Aorta (tissue), 5 donors: ENCODE data around the gene MIF4GD. TPM values are rescaled to one million over a fixed set of nuclear protein-coding genes. Genes with fewer than 3 reads are reported as not detected.

Experiments used
- ATAC-seq: fragments of 200-7000 bp; cut with Tn5 transposase; one replicate; pipeline ENCODE4 v1.9.1; 2022; ENCODE audit warnings: moderate library complexity; ENCODE audit not compliant: low FRiP score
- DNase-seq, 2 donors: peaks; one replicate each; pipeline ENCODE4 v3.0.0-alpha.2; 2020
- H3K27ac ChIP-seq, 2 donors: one replicate each; pipeline ENCODE4 v1.5.1; 2013; ENCODE audit warnings: low read length in 2 of 2, mild to moderate bottlenecking in 2 of 2, moderate library complexity in 2 of 2, control low read depth in 1 of 2, inconsistent platforms in 1 of 2, low read depth in 1 of 2
- H3K27me3 ChIP-seq, 2 donors: one replicate each; pipeline ENCODE4 v1.6.1; 2013; ENCODE audit warnings: control low read depth in 1 of 2, low read length in 1 of 2, mild to moderate bottlenecking in 1 of 2, moderate library complexity in 1 of 2; ENCODE audit not compliant: insufficient read depth in 2 of 2, control insufficient read depth in 1 of 2
- H3K36me3 ChIP-seq, 2 donors: one replicate each; pipeline ENCODE4 v1.6.1; 2013; ENCODE audit warnings: control low read depth in 1 of 2, low read length in 1 of 2, mild to moderate bottlenecking in 1 of 2; ENCODE audit not compliant: insufficient read depth in 2 of 2, control insufficient read depth in 1 of 2
- H3K4me1 ChIP-seq, 2 donors: one replicate each; pipeline ENCODE4 v1.6.1; 2013; ENCODE audit warnings: low read length in 2 of 2, control low read depth in 1 of 2, mild to moderate bottlenecking in 1 of 2, moderate library complexity in 1 of 2; ENCODE audit not compliant: insufficient read depth in 2 of 2, control insufficient read depth in 1 of 2
- H3K4me3 ChIP-seq, 2 donors: one replicate each; pipeline ENCODE4 v1.5.1; 2013; ENCODE audit warnings: low read length in 2 of 2, control low read depth in 1 of 2, mild to moderate bottlenecking in 1 of 2
- H3K9me3 ChIP-seq: one replicate; pipeline ENCODE4 v1.6.1; 2013; ENCODE audit warnings: mild to moderate bottlenecking, low read length; ENCODE audit not compliant: control insufficient read depth
- WGBS, 2 donors: extraction: QIAGEN DNeasy Blood & Tissue Kit; methylation state at CpG; one replicate each; pipeline ENCODE4 v1.1.7; 2013; 5-methylcytosine and 5-hydroxymethylcytosine counted together
- intact Hi-C, 2 donors: fragments of 100-400 bp; cut with DNase I; formaldehyde crosslinking; loops; one replicate each; pipeline versions ENCODE4 v1.14.2 to v1.15.0; 2022
- polyA plus RNA-seq, 2 donors: library from polyadenylated mRNA; stranded (reverse); fragments of 200-250 nt; gene quantifications; one replicate each; pipeline ENCODE4 v1.2.3, GENCODE V29; 2013
- total RNA-seq, 2 donors: library from RNA; stranded (reverse); fragmentation: NEBNext Ultra II Directional; extraction: Animal tissue kit (Norgen Biotek cat#: 25700); gene quantifications; one replicate each; pipeline ENCODE4 v1.2.1, GENCODE V29; 2021
- donor health status: healthy with polysubstance abuse.
- donor health status: Bipolar disorder and iron deficiency.
- donor health status: DM: no; HTN: no; CAD: no.
- donor health status: DM: no; HTN: no; CAD: no.
- donor health status: DM: yes; HTN: yes; CAD: no.

MIF4GD gene
- total and polyA plus RNA-seq, 4 donors, result 26.2 to 33.0 (median 27.5) TPM

- 74 to 75% methylated on average over 12 of the region's 12 CpGs for WGBS, 2 donors
- no peaks in the 10 kb centered on the region for H3K4me1 ChIP-seq
- H3K9me3 ChIP-seq, result no peaks in the 10 kb centered on the region
- ATAC-seq, result no peak
- H3K27me3 ChIP-seq, result no peaks in the 10 kb centered on the region
- no peak overlapping the region for H3K4me3 ChIP-seq
- intact Hi-C loops, result no loop called here
- H3K36me3 ChIP-seq, result peaks cover 0 to 12% of the 10 kb centered on the region in 2 donors
- H3K27ac ChIP-seq, result no peak overlapping the region
- peak in 1 of 2 donors; percentile 54 for DNase-seq
Measured at GRCh38 chr17:75237100-75238014, 33.7 kb downstream of the MIF4GD start.

DNA sequence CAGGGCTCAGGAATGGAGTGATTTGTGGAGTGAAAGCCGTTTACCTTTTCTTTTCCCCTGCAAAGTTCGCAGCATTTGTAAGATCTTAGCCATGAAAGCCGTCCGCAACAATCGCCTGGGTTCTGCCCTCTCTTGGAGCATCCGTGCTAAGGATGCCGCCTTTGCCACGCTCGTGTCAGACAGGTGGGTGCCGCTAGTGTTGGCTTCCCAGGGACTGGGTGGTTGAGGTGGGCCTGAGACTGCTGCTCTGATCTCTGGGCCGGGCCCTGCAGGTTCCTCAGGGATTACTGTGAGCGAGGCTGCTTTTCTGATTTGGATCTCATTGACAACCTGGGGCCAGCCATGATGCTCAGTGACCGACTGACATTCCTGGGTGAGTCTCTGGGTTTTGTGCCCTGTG, 38.2 kb downstream of the MIF4GD start:
- DNase-seq (peak in 1 of 2 donors; percentile 45), ATAC-seq (no peak)
- Histone ChIP-seq H3K9me3 (no peaks in the 10 kb centered on the region), H3K4me3 (no peak overlapping the region), H3K4me1 (no peaks in the 10 kb centered on the region), H3K27ac (no peak overlapping the region), H3K36me3 (peaks cover 0 to 6% of the 10 kb centered on the region in 2 donors), H3K27me3 (no peaks in the 10 kb centered on the region)
- 95 to 96% methylated on average over 13 of the region's 13 CpGs for WGBS, 2 donors
- intact Hi-C loops, result no loop called here

DNA sequence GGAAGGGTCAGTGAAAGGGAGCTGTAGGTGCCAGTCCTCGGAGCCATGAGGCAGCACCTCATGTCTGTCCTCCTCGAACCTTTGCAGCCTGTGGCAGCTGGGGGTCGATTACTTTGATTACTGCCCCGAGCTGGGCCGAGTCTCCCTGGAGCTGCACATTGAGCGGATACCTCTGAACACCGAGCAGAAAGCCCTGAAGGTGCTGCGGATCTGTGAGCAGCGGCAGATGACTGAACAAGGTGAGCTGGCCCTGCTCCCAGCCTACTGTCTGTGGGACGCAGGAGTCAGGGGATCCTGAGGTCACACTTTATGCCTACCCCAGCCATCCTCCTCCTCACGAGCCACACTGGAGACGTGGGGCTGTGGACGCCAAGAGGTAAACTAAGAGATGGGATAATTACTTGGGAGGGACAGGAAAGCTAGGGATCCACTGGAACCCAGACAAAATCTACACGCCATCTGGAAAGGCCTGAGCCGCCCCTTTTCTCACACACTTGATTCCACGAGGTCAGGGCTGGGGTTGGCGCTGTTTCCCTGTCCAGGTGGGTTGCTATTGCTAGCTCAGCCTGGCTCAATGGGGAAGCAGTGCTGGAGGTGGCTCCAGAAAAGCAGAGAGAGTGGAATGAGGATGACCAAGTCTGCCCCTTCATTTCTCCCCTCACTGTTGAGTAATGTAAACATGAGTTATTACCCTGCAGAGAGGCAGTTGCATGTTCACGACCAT, 39.1 kb downstream of the MIF4GD start:
- Histone ChIP-seq H3K9me3 (no peaks in the 10 kb centered on the region), H3K27ac (no peak overlapping the region), H3K27me3 (no peaks in the 10 kb centered on the region), H3K4me1 (no peaks in the 10 kb centered on the region), H3K36me3 (peaks cover 0 to 7% of the 10 kb centered on the region in 2 donors), H3K4me3 (no peak overlapping the region)
- no peak for ATAC-seq
- DNase-seq, result peak in 1 of 2 donors; percentile 36
- intact Hi-C loops, result no loop called here
- WGBS, 2 donors, result 88 to 90% methylated on average over 18 of the region's 18 CpGs

DNA sequence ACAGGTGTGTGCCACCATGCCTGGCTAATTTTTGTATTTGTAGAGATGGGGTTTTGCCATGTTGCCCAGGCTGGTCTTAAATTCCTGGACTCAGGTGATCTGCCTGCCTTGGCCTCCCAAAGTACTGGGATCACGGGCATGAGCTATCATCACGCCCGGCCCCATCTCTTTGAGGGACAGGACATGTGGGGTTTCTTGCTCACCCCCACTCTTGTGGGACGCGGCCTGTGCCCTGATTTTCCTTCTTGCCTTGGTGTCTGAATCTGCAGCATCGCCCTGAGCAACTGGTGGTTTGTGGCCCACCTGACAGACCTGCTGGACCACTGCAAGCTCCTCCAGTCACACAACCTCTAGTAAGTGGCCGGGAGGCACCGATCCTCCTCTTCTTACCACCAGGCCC, 40.0 kb downstream of the MIF4GD start:
- Histone ChIP-seq H3K27ac (no peak overlapping the region), H3K9me3 (no peaks in the 10 kb centered on the region), H3K27me3 (no peaks in the 10 kb centered on the region), H3K4me1 (no peaks in the 10 kb centered on the region), H3K4me3 (no peak overlapping the region), H3K36me3 (peaks cover 0 to 8% of the 10 kb centered on the region in 2 donors)
- WGBS, 2 donors, result 88 to 95% methylated on average over 8 of the region's 8 CpGs
- DNase-seq (no peak), ATAC-seq (no peak)
- intact Hi-C loops, result no loop called here

DNA sequence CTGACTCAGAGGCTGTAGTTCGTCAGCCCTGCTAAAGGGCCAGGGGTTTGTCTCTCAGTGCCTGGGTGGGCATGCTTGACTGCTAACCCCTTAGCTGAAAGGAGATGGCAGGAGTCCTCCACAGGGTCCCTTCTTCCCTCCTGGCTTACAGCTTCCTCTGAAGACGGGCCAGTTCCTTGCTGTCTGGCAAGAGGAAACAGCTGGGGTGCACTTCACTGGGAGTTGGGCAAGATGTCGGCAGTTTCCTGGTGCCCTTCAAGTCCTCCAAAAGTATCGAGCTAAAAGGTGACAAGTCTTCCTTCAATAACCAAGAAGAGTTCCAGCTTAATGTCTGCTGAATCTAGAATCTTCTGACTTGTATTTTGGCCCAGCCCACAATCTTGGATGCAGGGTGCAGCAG, 42.2 kb downstream of the MIF4GD start:
- no peaks in the 10 kb centered on the region for H3K4me1 ChIP-seq
- intact Hi-C loops, result no loop called here
- ATAC-seq, result peak; percentile 50

GRCh38 chr17:75228305-75228704, 42.7 kb downstream of the MIF4GD start:
- no peak overlapping the region for H3K27ac ChIP-seq
- H3K36me3 ChIP-seq, result peaks cover 0 to 9% of the 10 kb centered on the region in 2 donors
- no peaks in the 10 kb centered on the region for H3K27me3 ChIP-seq
- no peaks in the 10 kb centered on the region for H3K9me3 ChIP-seq
- ATAC-seq, result peak; percentile 16
- H3K4me3 ChIP-seq, result no peak overlapping the region
- WGBS, 2 donors, result 30 to 44% methylated on average over 2 of the region's 2 CpGs
- intact Hi-C loops, result no loop called here
- H3K4me1 ChIP-seq, result no peaks in the 10 kb centered on the region
- no peak for DNase-seq

More for the DNA sequence above, 42.2 kb downstream of the MIF4GD start:
- no peak for DNase-seq
- no peaks in the 10 kb centered on the region for H3K9me3 ChIP-seq
- no peak overlapping the region for H3K27ac ChIP-seq
- H3K27me3 ChIP-seq, result no peaks in the 10 kb centered on the region
- no peak overlapping the region for H3K4me3 ChIP-seq
- peaks cover 0 to 9% of the 10 kb centered on the region in 2 donors for H3K36me3 ChIP-seq
- 78 to 83% methylated on average over 4 of the region's 4 CpGs for WGBS, 2 donors

GRCh38 chr17:75227729-75228128, 43.3 kb downstream of the MIF4GD start:
- H3K36me3 ChIP-seq, result peaks cover 0 to 7% of the 10 kb centered on the region in 2 donors
- H3K4me3 ChIP-seq, result no peak overlapping the region
- DNase-seq, result no peak
- H3K27me3 ChIP-seq, result no peaks in the 10 kb centered on the region
- H3K27ac ChIP-seq, result no peak overlapping the region
- ATAC-seq, result no peak
- no peaks in the 10 kb centered on the region for H3K9me3 ChIP-seq
- H3K4me1 ChIP-seq, result no peaks in the 10 kb centered on the region
- 86 to 89% methylated on average over 5 of the region's 5 CpGs for WGBS, 2 donors
- intact Hi-C loops, result no loop called here

DNA sequence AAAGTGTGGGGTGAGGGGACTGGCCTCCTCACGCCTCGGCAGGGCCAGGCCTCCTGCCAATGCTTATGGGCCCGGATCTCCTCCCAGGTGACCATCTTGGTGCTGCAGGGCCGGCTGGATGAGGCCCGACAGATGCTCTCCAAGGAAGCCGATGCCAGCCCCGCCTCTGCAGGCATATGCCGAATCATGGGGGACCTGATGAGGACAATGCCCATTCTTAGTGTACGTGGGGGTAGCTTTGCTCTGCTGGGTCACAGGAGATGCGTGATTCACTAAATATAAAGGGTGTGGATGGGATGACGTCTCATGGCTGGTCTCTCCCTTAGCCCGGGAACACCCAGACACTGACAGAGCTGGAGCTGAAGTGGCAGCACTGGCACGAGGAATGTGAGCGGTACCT, 46.0 kb downstream of the MIF4GD start:
- Histone ChIP-seq H3K27me3 (no peaks in the 10 kb centered on the region), H3K36me3 (peaks cover 0 to 7% of the 10 kb centered on the region in 2 donors), H3K27ac (no peak overlapping the region), H3K4me1 (no peaks in the 10 kb centered on the region), H3K4me3 (no peak overlapping the region), H3K9me3 (no peaks in the 10 kb centered on the region)
- no peak for DNase-seq
- no peak for ATAC-seq
- 73 to 74% methylated on average over 14 of the region's 14 CpGs for WGBS, 2 donors
- intact Hi-C loops, result no loop called here
